Peyer's patch (tissue), 4 donors: ENCODE measurements around the gene IFNL4.

Experiments used
- POLR2A ChIP-seq, 2 donors: fragments of 450-650 bp; IDR thresholded peaks; one replicate each; pipeline ENCODE4 v1.5.1; 2017; ENCODE audit warnings: antibody characterized with exemption in 2 of 2, mild to moderate bottlenecking in 2 of 2, moderate library complexity in 2 of 2
- TF ChIP-seq, protein P1 (sequence below), 6 experiments: fragments of 450-650 bp in 4 of 6; fragments of 200-600 bp in 2 of 6; sonication (generic) in 1 of 6; IDR thresholded peaks; one replicate each; pipeline ENCODE4 v1.5.1; 2017 to 2019; ENCODE audit warnings: antibody characterized with exemption in 6 of 6, mild to moderate bottlenecking in 3 of 6, moderate library complexity in 1 of 6

DNA sequence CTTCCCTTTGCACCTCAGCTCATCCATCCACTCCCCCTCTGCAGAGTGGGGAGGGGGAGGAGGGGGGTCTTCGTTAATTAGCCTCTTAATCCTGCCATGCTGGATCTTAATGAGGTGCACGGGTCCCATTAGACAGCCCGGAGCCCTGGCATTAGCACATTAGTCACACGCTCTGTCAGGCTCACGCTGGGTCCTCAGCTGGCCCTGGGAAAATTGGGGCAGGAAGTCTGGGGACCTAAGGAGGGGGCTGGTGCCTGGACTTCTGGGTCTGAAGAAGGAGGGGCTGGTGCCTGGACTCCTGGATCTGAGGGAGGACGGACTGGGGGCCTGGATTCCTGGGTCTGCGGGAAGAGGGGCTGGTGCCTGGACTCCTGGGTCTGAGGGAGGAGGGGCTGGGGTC, 52.3 kb downstream of the IFNL4 start:
- TF ChIP-seq, protein P1, sequence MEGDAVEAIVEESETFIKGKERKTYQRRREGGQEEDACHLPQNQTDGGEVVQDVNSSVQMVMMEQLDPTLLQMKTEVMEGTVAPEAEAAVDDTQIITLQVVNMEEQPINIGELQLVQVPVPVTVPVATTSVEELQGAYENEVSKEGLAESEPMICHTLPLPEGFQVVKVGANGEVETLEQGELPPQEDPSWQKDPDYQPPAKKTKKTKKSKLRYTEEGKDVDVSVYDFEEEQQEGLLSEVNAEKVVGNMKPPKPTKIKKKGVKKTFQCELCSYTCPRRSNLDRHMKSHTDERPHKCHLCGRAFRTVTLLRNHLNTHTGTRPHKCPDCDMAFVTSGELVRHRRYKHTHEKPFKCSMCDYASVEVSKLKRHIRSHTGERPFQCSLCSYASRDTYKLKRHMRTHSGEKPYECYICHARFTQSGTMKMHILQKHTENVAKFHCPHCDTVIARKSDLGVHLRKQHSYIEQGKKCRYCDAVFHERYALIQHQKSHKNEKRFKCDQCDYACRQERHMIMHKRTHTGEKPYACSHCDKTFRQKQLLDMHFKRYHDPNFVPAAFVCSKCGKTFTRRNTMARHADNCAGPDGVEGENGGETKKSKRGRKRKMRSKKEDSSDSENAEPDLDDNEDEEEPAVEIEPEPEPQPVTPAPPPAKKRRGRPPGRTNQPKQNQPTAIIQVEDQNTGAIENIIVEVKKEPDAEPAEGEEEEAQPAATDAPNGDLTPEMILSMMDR (IDR thresholded peaks at IDR 0.05): no peak
- TF ChIP-seq POLR2A (IDR thresholded peaks at IDR 0.05): no peak
